HCT116 (cell line): Measurements from ENCODE around the gene COG6. TPM values are rescaled to one million over a fixed set of nuclear protein-coding genes. Genes with fewer than 3 reads are reported as not detected.

ENCODE experiments used
- ATAC-seq: fragments of 200-7000 bp; cut with Tn5 transposase; 2 replicates; pipeline ENCODE4 v1.9.1; 2020; ENCODE audit warnings: mild to moderate bottlenecking, moderate library complexity
- BruUV-seq: library from RNA; stranded (reverse); fragments of 400-500 nt; replicated peaks from 2 replicates; lab custom pipeline; 2021; lab: Mats Ljungman, UMichigan
- CTCF ChIA-PET: fragments of 300-600 bp; sonication (Branson Sonifier 250); formaldehyde crosslinking; loops from one replicate; lab custom pipeline; 2021; ENCODE audit warnings: antibody characterized with exemption; lab: Charles Lee
- POLR2A ChIA-PET: fragments of 300-600, 350-600 bp; sonication (Branson Sonifier 250); formaldehyde crosslinking; loops from one replicate; lab custom pipeline; 2021; ENCODE audit warnings: antibody characterized with exemption; lab: Charles Lee
- RAD21 ChIA-PET, 2 experiments: fragments of 300-600 bp; sonication (Branson Sonifier 250); formaldehyde crosslinking; loops; one replicate each; lab custom pipeline; 2023; ENCODE audit warnings: low total read pairs in 2 of 2; ENCODE audit not compliant: uncharacterized antibody in 2 of 2, unreplicated experiment in 2 of 2, low non-redundant PET in 1 of 2; lab: Charles Lee
- DNase-seq: peaks from one replicate; pipeline ENCODE4 v3.0.0-alpha.2; 2010; ENCODE audit warnings: low read depth, low spot score
- H2AFZ ChIP-seq: fragments of 200-600 bp; shearing (Covaris generic), sonication (generic); 2 replicates; pipeline ENCODE4 v1.6.1; 2017; ENCODE audit warnings: low read depth, mixed run types, mixed read lengths, antibody characterized with exemption, low read length; ENCODE audit not compliant: poor library complexity, severe bottlenecking
- H3K27ac ChIP-seq: 2 replicates; pipeline ENCODE4 v1.5.1; 2012; ENCODE audit warnings: low read depth, low read length
- H3K27me3 ChIP-seq: fragments of 200-600 bp; sonication (generic); 2 replicates; pipeline ENCODE4 v1.6.1; 2016; ENCODE audit warnings: mixed run types, low read length, mixed read lengths; ENCODE audit not compliant: insufficient read depth
- H3K36me3 ChIP-seq, 2 experiments: fragments of 200-500 bp in 1 of 2; fragments of 200-600 bp in 1 of 2; sonication (Bioruptor generic) in 1 of 2; sonication (generic) in 1 of 2; 2 replicates each; pipeline versions ENCODE4 v1.5.1 to v1.6.1; 2014 to 2016; ENCODE audit warnings: low read length in 2 of 2, inconsistent platforms in 1 of 2, mixed read lengths in 1 of 2, mixed run types in 1 of 2; ENCODE audit not compliant: insufficient read depth in 2 of 2, control insufficient read depth in 1 of 2
- H3K4me1 ChIP-seq, 2 experiments: fragments of 200-600 bp in 1 of 2; sonication (generic) in 1 of 2; 2 replicates each; pipeline versions ENCODE4 v1.5.1 to v1.6.1; 2012 to 2017; ENCODE audit warnings: low read length in 2 of 2, inconsistent platforms in 1 of 2, mild to moderate bottlenecking in 1 of 2, mixed read lengths in 1 of 2, mixed run types in 1 of 2, moderate library complexity in 1 of 2; ENCODE audit not compliant: insufficient read depth in 2 of 2, control insufficient read depth in 1 of 2
- H3K4me2 ChIP-seq: fragments of 200-600 bp; sonication (generic); 2 replicates; pipeline ENCODE4 v1.6.1; 2017; ENCODE audit warnings: mixed run types, low read length, mixed read lengths
- H3K4me3 ChIP-seq, 2 experiments: fragments of 200-600 bp in 1 of 2; sonication (generic) in 1 of 2; replicated peaks in 1 of 2; 2 replicates each; pipeline ENCODE4 v1.5.1; 2011 to 2016; ENCODE audit warnings: low read length in 2 of 2, control low read depth in 1 of 2, low read depth in 1 of 2, mild to moderate bottlenecking in 1 of 2, mixed read lengths in 1 of 2, mixed run types in 1 of 2
- H3K79me2 ChIP-seq: fragments of 200-600 bp; sonication (generic); 2 replicates; pipeline ENCODE4 v1.6.1; 2017; ENCODE audit warnings: mild to moderate bottlenecking, mixed run types, low read length, moderate library complexity, mixed read lengths; ENCODE audit not compliant: insufficient read depth
- H3K9ac ChIP-seq: fragments of 200-600 bp; sonication (generic); 2 replicates; pipeline ENCODE4 v1.6.1; 2016; ENCODE audit warnings: low read length, mixed read lengths
- H3K9me2 ChIP-seq: fragments of 200-600 bp; sonication (generic), shearing (Covaris generic); 2 replicates; pipeline ENCODE4 v1.6.1; 2017; ENCODE audit warnings: mixed run types, mild to moderate bottlenecking, moderate library complexity; ENCODE audit not compliant: insufficient read depth
- H3K9me3 ChIP-seq, 2 experiments: fragments of 200-500 bp in 1 of 2; fragments of 200-600 bp in 1 of 2; sonication (Bioruptor generic) in 1 of 2; sonication (generic) in 1 of 2; 2 replicates each; pipeline ENCODE4 v1.6.1; 2014 to 2017; ENCODE audit warnings: low read length in 2 of 2, mixed read lengths in 2 of 2, inconsistent platforms in 1 of 2, low read depth in 1 of 2, mild to moderate bottlenecking in 1 of 2, mixed run types in 1 of 2, moderate library complexity in 1 of 2; ENCODE audit not compliant: control insufficient read depth in 1 of 2, insufficient read depth in 1 of 2
- H4K20me1 ChIP-seq: fragments of 200-600 bp; sonication (generic), shearing (Covaris generic); 2 replicates; pipeline ENCODE4 v1.6.1; 2017; ENCODE audit warnings: mixed run types, mild to moderate bottlenecking, moderate library complexity; ENCODE audit not compliant: insufficient read depth
- CBX3 ChIP-seq: IDR thresholded peaks from 2 replicates; pipeline ENCODE4 v1.6.1; 2012; ENCODE audit warnings: low read depth
- CTCF ChIP-seq, 3 experiments: fragments of 200-600 bp in 1 of 3; sonication (generic) in 1 of 3; IDR thresholded peaks in 2 of 3; conservative IDR thresholded peaks in 1 of 3; 2 replicates each; pipeline ENCODE4 v1.5.1; 2012 to 2017; ENCODE audit warnings: low read depth in 2 of 3, low read length in 2 of 3, antibody characterized with exemption in 1 of 3, borderline replicate concordance in 1 of 3, control low read depth in 1 of 3, mild to moderate bottlenecking in 1 of 3, mixed read lengths in 1 of 3, mixed run types in 1 of 3, moderate library complexity in 1 of 3; ENCODE audit not compliant: insufficient read depth in 1 of 3
- EGR1 ChIP-seq: IDR thresholded peaks from 2 replicates; pipeline ENCODE4 v1.6.1; 2012; ENCODE audit warnings: low read depth
- JUND ChIP-seq: IDR thresholded peaks from 2 replicates; pipeline ENCODE4 v1.6.1; 2012
- RAD21 ChIP-seq: IDR thresholded peaks from 2 replicates; pipeline ENCODE4 v1.6.1; 2012; ENCODE audit warnings: low read depth, mild to moderate bottlenecking
- SP1 ChIP-seq: IDR thresholded peaks from 2 replicates; pipeline ENCODE4 v1.6.1; 2012; ENCODE audit warnings: low read depth
- ZFX ChIP-seq: fragments of 450-650 bp; IDR thresholded peaks from 2 replicates; pipeline ENCODE4 v1.6.1; 2017
- intact Hi-C: fragments of 100-400 bp; cut with micrococcal nuclease; formaldehyde crosslinking; loops from 2 replicates; pipeline ENCODE4 v1.10.0; 2022
- total RNA-seq: library from RNA; stranded (reverse); gene quantifications from one replicate; pipeline ENCODE4 v1.2.1, GENCODE V29; 2021; ENCODE audit not compliant: unreplicated experiment

The COG6 gene
- total RNA-seq, 1 experiment from 2014 or later, result 33.6 TPM

GRCh38 chr13:39605677-39606320 lies 49.7 kb upstream of the COG6 start (continued):
- TF ChIP-seq SP1 (no peak), CBX3 (no peak), JUND (no peak)

GRCh38 chr13:39607876-39608275 lies 47.6 kb upstream of the COG6 start:
- Histone ChIP-seq H2AFZ (no peak overlapping the region), H3K9me2 (no peaks in the 10 kb centered on the region), H3K79me2 (no peaks in the 10 kb centered on the region), H3K9ac (no peak overlapping the region), H3K4me3 (no peak overlapping the region), H3K36me3 (no peaks in the 10 kb centered on the region), H3K27me3 (peaks cover 3% of the 10 kb centered on the region; the same call in 1 of the 2 replicates), H3K4me1 (no peaks in the 10 kb centered on the region), H3K4me2 (no peak overlapping the region), H3K27ac (no peak overlapping the region), H3K9me3 (no peaks in the 10 kb centered on the region), H4K20me1 (no peaks in the 10 kb centered on the region)
- TF ChIP-seq ZFX (0 out of 2 replicates have a peak, but pooled peaks have one; percentile 13), EGR1 (no peak)
- RAD21 ChIA-PET, result no interaction called here
- POLR2A ChIA-PET, result no interaction called here
- ATAC-seq (no peak), DNase-seq (no peak)
- CTCF ChIA-PET, result no interaction called here
- intact Hi-C loops, result no loop called here
- BruUV-seq, result no TSS peak

- POLR2A ChIA-PET, result no interaction called here
Measured at GRCh38 chr13:39612023-39612637, 43.3 kb upstream of the COG6 start.

More at GRCh38 chr13:39612023-39612637, 43.3 kb upstream of the COG6 start:
- Histone ChIP-seq H3K9ac (no peak overlapping the region), H3K79me2 (no peaks in the 10 kb centered on the region), H3K4me1 (no peaks in the 10 kb centered on the region)
- CTCF ChIA-PET, result interaction anchor here (0.5 to 2.6 kb wide), 28 partner anchors 9 to 1165 kb away, joined by 3 to 25 read pairs (median 4); partner anchors contain the start of gene LHFPL6
- TF ChIP-seq CBX3 (no peak), CTCF (IDR thresholded peaks at IDR 0.05 in 2 of 3, conservative IDR thresholded peaks at IDR 0.05 in 1 of 3; ENCODE audit: borderline replicate concordance in 1 of 3, insufficient read depth in 1 of 3, low read depth in 2 of 3, low read length in 2 of 3) (peak; percentile 44 to 92 (median 59); a peak in 5 of 6 replicates), RAD21 (peak; percentile 58)
- TF ChIP-seq, all 23 proteins: peak for 2
- Histone ChIP-seq H3K27me3 (no peaks in the 10 kb centered on the region; the same call in 1 of the 2 replicates), H3K9me3 (no peaks in the 10 kb centered on the region), H3K9me2 (no peaks in the 10 kb centered on the region), H2AFZ (peak overlapping the region; percentile 43), H4K20me1 (no peaks in the 10 kb centered on the region), H3K36me3 (no peaks in the 10 kb centered on the region), H3K4me2 (no peak overlapping the region), H3K27ac (no peak overlapping the region), H3K4me3 (no peak overlapping the region)
- intact Hi-C loops, result loop anchor here (5.0 kb wide), 1 partner anchor 195 kb away; no protein-coding TSS in a partner anchor
- ATAC-seq (peak; percentile 59), DNase-seq (peak; percentile 46)
- no TSS peak for BruUV-seq
- RAD21 ChIA-PET, result no interaction called here
